Neural cell (in vitro differentiated cells): ENCODE measurements around the gene CALCR.

Experiments
- CTCF ChIP-seq: fragments of 450-650 bp; IDR thresholded peaks from 2 replicates; pipeline ENCODE4 v1.5.1; 2014; ENCODE audit warnings: antibody characterized with exemption, mild to moderate bottlenecking, moderate library complexity; ENCODE audit not compliant: poor library complexity, severe bottlenecking
- MXI1 ChIP-seq: fragments of 450-650 bp; conservative IDR thresholded peaks from 2 replicates; pipeline ENCODE4 v1.6.1; 2014; ENCODE audit warnings: antibody characterized with exemption, mild to moderate bottlenecking; ENCODE audit not compliant: poor library complexity, severe bottlenecking
- POLR2AphosphoS5 ChIP-seq: IDR thresholded peaks from 2 replicates; pipeline ENCODE4 v1.6.1; 2012
- RAD21 ChIP-seq: fragments of 450-650 bp; conservative IDR thresholded peaks from 2 replicates; pipeline ENCODE4 v1.6.1; 2014; ENCODE audit warnings: antibody characterized with exemption, mild to moderate bottlenecking, moderate library complexity
- SMC3 ChIP-seq: fragments of 450-650 bp; conservative IDR thresholded peaks from 2 replicates; pipeline ENCODE4 v1.6.1; 2014; ENCODE audit warnings: antibody characterized with exemption, mild to moderate bottlenecking, moderate library complexity; ENCODE audit not compliant: poor library complexity

- peak; percentile 68 for TF ChIP-seq CTCF
- no peak for TF ChIP-seq POLR2AphosphoS5
- TF ChIP-seq SMC3 = peak; percentile 70
- TF ChIP-seq RAD21 = peak; percentile 69
- TF ChIP-seq MXI1 = no peak
Observed at GRCh38 chr7:93551063-93551895, 23.2 kb downstream of the CALCR start.
